ENCODE measurements around the gene UCK1. TPM values are rescaled to one million over a fixed set of nuclear protein-coding genes. Genes with fewer than 3 reads are reported as not detected.

Gene UCK1
- polyA plus RNA-seq, 1 donor (not counting 4 experiments of a cell fraction or from before 2014, with no cell fraction given): 15.4 TPM

- H4K20me1 ChIP-seq (ENCODE audit: control insufficient read depth, extremely low read depth, insufficient read depth, low read length): peaks cover 4% of the 10 kb centered on the region
- TF ChIP-seq, protein P1, sequence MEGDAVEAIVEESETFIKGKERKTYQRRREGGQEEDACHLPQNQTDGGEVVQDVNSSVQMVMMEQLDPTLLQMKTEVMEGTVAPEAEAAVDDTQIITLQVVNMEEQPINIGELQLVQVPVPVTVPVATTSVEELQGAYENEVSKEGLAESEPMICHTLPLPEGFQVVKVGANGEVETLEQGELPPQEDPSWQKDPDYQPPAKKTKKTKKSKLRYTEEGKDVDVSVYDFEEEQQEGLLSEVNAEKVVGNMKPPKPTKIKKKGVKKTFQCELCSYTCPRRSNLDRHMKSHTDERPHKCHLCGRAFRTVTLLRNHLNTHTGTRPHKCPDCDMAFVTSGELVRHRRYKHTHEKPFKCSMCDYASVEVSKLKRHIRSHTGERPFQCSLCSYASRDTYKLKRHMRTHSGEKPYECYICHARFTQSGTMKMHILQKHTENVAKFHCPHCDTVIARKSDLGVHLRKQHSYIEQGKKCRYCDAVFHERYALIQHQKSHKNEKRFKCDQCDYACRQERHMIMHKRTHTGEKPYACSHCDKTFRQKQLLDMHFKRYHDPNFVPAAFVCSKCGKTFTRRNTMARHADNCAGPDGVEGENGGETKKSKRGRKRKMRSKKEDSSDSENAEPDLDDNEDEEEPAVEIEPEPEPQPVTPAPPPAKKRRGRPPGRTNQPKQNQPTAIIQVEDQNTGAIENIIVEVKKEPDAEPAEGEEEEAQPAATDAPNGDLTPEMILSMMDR (optimal IDR thresholded peaks at IDR 0.05 in 1 of 3, IDR thresholded peaks at IDR 0.05 in 1 of 3, conservative IDR thresholded peaks at IDR 0.05 in 1 of 3; ENCODE audit: extremely low read depth in 1 of 3, insufficient read depth in 2 of 3, low read length in 3 of 3): no peak
- TF ChIP-seq EZH2 (IDR thresholded peaks at IDR 0.05; ENCODE audit: low read length): no peak
- H3K27me3 ChIP-seq (ENCODE audit: control insufficient read depth, extremely low read depth, insufficient read depth, low read length): no peaks in the 10 kb centered on the region
- H3K79me2 ChIP-seq (ENCODE audit: control insufficient read depth, insufficient read depth, low read length): no peaks in the 10 kb centered on the region
- no peak overlapping the region for H3K4me2 ChIP-seq (ENCODE audit: control insufficient read depth, extremely low read depth, insufficient read depth, low read depth, low read length)
- no peak for DNase-seq (ENCODE audit: low read depth, low spot score)
- H3K4me1 ChIP-seq (ENCODE audit: control insufficient read depth, extremely low read depth, insufficient read depth, low read length): no peaks in the 10 kb centered on the region
- no peaks in the 10 kb centered on the region for H3K9me3 ChIP-seq (ENCODE audit: control insufficient read depth, low read depth, low read length)
- FAIRE-seq: no peak
- H3K27ac ChIP-seq (ENCODE audit: control insufficient read depth, insufficient read depth, low read length): no peak overlapping the region
- dilution Hi-C loops (cut with MboI; ENCODE audit: extremely low pct_ligation_motif_present, low sequenced_read_pairs): no loop called here
- H3K4me3 ChIP-seq (ENCODE audit: control insufficient read depth in 2 of 3, extremely low read depth in 1 of 3, insufficient read depth in 2 of 3, low read depth in 1 of 3, low read length in 3 of 3): no peak overlapping the region
- H3K9me1 ChIP-seq (ENCODE audit: control insufficient read depth, extremely low read depth, insufficient read depth, low read length): no peaks in the 10 kb centered on the region
- no peak overlapping the region for H2AFZ ChIP-seq (ENCODE audit: control insufficient read depth, low read length)
- H3K9ac ChIP-seq (ENCODE audit: control insufficient read depth, extremely low read depth, insufficient read depth, low read length): no peak overlapping the region
- H3K36me3 ChIP-seq (ENCODE audit: control insufficient read depth in 2 of 2, extremely low read depth in 1 of 2, insufficient read depth in 2 of 2, low read length in 2 of 2): peaks cover 34 to 46% of the 10 kb centered on the region in 2 experiments
Observed at GRCh38 chr9:131523086-131523388, 8.0 kb downstream of the UCK1 start.

GRCh38 chr9:131522257-131523085 is 8.6 kb downstream of the UCK1 start:
- no peak for TF ChIP-seq EZH2 (IDR thresholded peaks at IDR 0.05; ENCODE audit: low read length)
- TF ChIP-seq, protein P1 (optimal IDR thresholded peaks at IDR 0.05 in 1 of 3, IDR thresholded peaks at IDR 0.05 in 1 of 3, conservative IDR thresholded peaks at IDR 0.05 in 1 of 3; ENCODE audit: extremely low read depth in 1 of 3, insufficient read depth in 2 of 3, low read length in 3 of 3): no peak
- Histone ChIP-seq H3K4me3 (ENCODE audit: control insufficient read depth in 2 of 3, extremely low read depth in 1 of 3, insufficient read depth in 2 of 3, low read depth in 1 of 3, low read length in 3 of 3) (no peak overlapping the region), H3K9me3 (ENCODE audit: control insufficient read depth, low read depth, low read length) (no peaks in the 10 kb centered on the region), H3K27ac (ENCODE audit: control insufficient read depth, insufficient read depth, low read length) (no peak overlapping the region), H3K36me3 (ENCODE audit: control insufficient read depth in 2 of 2, extremely low read depth in 1 of 2, insufficient read depth in 2 of 2, low read length in 2 of 2) (peaks cover 34 to 51% of the 10 kb centered on the region in 2 experiments), H3K79me2 (ENCODE audit: control insufficient read depth, insufficient read depth, low read length) (no peaks in the 10 kb centered on the region), H3K4me1 (ENCODE audit: control insufficient read depth, extremely low read depth, insufficient read depth, low read length) (no peaks in the 10 kb centered on the region), H2AFZ (ENCODE audit: control insufficient read depth, low read length) (no peak overlapping the region), H4K20me1 (ENCODE audit: control insufficient read depth, extremely low read depth, insufficient read depth, low read length) (peaks cover 4% of the 10 kb centered on the region), H3K27me3 (ENCODE audit: control insufficient read depth, extremely low read depth, insufficient read depth, low read length) (no peaks in the 10 kb centered on the region), H3K9ac (ENCODE audit: control insufficient read depth, extremely low read depth, insufficient read depth, low read length) (no peak overlapping the region), H3K9me1 (ENCODE audit: control insufficient read depth, extremely low read depth, insufficient read depth, low read length) (no peaks in the 10 kb centered on the region), H3K4me2 (ENCODE audit: control insufficient read depth, extremely low read depth, insufficient read depth, low read depth, low read length) (no peak overlapping the region)
- no peak for FAIRE-seq
- DNase-seq (ENCODE audit: low read depth, low spot score): no peak
- dilution Hi-C loops (cut with MboI; ENCODE audit: extremely low pct_ligation_motif_present, low sequenced_read_pairs): no loop called here

Data from keratinocyte (primary cell).